DMS 273 (cell line): Measurements from ENCODE around the gene TAS2R40.
"Not testable (repeated sequence)": the region's sequence is repeated elsewhere in the genome, so short reads cannot be mapped to it uniquely, and the experiment has no call there.

Experiments
- DNase-seq: peaks from one replicate; lab custom pipeline; 2025; ENCODE audit not compliant: unreplicated experiment; lab: John Stamatoyannopoulos, UW

TAS2R40 gene

DNA sequence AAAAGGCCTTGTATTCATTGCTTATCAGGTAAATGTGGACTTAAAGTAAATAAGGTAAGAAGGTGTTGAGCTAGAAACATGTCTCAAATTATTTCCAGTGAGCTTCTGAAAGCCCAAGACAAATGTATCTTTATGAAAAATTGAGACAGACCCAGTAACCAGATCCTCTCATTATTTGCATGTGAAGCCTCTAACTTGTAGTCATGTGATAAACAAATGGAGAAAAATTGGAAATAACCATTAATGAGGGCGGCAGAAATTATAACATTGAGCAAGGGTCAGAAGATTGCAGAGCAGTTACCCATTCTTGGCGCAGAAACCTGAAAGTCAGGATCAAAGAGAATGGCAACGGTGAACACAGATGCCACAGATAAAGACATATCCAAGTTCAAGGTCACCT, at the start of gene TAS2R40:
TSS of gene TAS2R40 (plus strand) at position 301 of the 400 bp plus-strand sequence. CDS start at position 343, 42 bp downstream.
- DNase-seq = no peak

DNA sequence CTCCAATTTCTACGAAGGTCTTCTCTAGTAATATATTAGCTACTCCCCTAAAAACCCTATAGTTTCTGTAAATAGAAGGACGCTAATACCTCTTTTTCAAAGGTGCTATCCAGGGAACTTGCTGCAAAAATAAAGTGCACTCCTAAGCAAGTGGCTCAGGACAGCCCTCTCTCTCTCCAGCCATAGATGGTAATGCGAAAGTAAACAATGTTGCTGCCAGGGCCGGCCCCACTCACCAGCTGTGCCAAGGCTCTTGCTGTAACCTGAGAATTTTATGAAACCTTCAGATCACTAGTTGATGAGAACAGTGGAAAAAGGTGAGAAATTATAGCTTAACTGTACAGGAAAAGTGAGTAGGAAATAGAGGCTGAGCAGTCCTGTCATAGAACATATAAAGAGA, 49.5 kb upstream of the TAS2R40 start:
- DNase-seq = peak; percentile 80

DNA sequence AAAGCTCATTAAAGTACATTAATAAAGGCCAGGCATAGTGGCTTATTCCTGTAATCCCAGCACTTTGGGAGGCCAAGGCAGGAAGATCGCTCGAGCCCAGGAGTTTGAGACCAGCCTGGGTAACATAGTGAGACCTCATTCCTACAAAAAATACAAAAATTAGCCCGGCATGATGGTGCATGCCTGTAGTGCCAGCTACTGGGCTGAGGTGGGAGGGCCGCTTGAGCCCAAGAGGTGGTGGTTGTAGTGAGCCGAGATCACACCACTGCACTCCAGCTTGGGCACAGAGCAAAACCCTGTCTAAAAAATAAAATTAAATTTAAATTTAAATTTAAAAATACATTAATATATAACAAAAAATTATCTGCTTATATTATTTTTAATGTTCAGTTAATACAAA, 45.7 kb upstream of the TAS2R40 start:
- DNase-seq = no peak

DNA sequence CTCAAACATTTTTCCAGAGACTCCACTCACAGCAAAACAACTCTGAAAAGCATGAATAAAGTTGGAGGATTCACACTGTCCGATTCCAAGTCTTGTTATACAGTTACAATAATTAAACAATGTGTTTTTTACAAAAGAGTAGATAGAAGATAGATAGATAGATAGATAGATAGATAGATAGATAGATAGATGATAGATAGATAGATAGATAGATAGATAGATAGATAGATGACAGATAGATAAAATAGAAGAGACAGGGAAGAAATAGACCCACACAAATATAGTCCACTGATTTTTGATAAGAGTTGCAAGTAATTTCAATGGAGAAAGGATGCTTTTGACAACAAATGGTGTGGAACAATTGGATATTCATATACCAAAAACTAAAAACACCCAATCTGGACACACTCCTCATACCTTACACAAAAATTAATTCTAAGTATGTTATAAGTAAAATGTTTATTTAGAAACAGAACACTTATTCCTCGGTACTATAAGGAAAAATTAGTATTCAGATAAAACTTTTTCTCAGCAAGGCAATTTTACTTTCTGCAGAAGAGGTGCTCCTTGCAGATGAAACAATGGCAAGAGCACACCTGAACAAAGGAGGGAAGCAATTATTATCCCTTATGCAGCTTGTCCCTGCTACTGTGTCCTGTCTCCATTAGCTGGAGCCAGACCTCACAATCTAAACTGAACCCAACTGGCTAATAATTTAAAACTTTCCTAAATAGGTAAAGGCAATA, 44.3 kb upstream of the TAS2R40 start:
- DNase-seq = no peak

DNA sequence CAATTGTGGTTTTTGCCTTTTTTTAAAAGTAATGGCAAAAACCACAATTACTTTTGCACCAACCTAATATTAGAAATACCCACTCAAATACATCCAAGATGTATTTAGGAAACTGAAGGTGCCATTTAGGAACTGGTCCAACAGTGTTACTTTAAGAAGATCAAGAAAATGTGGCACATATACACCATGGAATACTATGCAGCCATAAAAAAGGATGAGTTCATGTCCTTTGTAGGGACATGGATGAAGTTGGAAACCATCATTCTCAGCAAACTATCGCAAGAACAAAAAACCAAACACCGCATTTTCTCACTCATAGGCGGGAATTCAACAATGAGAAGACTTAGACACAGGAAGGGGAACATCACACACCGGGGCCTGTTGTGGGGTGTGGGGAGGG, 41.1 kb upstream of the TAS2R40 start:
- DNase-seq = not testable (repeated sequence)

DNA sequence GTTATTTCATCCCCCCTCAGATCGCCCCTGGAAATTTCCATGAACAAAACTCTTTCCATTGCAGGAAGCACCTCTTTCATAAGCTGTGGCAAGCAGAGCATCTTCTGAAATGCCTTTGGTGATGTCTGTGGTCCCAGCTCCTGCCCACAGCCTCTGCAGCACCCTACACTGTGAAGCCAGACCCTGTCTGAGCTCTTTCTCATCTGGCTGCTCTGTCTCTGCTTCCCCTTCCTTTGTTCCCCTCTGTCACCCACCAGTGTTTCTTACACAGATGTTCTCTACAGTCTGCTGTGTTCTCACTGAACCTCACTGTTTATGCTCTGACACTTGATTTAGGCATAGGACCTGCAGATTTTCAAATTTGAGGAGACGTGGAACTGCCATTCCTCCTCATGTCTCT, 40.5 kb upstream of the TAS2R40 start:
- DNase-seq = no peak

DNA sequence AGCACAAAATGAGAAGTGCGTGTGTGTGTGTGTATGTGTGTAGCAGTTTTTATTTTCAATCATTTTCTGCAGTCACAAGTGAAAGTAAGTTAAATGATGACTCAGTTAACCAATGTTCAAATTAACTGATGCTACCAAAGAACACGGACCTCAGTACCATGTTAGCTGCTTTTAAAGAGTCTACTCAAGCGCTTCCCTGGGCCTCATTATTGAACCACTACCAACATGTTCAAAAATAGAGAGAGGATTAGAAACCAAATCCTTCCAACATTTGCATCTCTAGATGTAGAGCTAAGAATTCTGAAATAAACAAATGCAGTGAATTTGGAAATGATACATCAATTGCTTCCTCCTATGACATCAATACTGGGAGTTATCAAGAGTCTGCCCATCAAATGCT, 38.8 kb upstream of the TAS2R40 start, which contains the start of gene TAS2R39:
TSS of gene TAS2R39 (plus strand) at position 396 of the 400 bp plus-strand sequence. CDS start at position 396, 0 bp downstream.
- no peak for DNase-seq

DNA sequence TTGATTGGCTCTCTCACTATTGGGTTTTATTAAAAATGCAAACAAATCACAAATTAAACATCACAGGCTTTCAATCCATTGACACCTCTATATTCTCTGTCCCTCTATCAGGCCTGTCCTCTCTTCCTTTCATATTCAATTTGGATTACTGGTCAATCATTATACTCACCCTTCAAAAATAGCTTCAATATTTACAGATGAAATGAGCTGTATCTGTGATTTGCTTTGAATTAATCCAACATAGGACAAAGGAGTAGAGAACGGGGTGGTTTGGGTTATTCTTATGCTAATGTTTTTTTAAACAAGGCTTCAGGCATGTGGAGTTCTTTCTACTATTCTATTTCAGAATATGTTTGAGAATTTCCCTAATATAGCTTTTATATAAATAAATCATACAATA, 36.3 kb upstream of the TAS2R40 start:
- DNase-seq = no peak

DNA sequence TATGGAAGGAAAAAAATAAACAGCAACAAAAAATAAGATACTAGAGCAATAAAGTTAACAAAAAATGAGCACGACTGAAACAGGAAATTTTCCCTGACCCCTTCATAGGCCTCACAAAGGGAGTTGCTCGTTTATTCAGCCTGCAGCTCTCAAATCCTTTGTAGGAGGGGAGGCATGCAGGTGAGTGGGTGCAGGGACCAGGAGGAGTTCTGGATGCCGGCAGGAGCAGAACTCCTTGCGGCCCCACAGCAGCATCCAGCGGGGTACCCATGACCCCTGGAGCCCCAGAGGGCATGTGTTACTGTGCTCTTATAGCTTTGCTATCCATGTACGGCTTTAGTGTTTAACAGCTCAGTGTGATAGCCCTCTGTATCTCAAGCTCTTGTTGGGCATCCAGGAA, 32.8 kb upstream of the TAS2R40 start:
- no peak for DNase-seq

DNA sequence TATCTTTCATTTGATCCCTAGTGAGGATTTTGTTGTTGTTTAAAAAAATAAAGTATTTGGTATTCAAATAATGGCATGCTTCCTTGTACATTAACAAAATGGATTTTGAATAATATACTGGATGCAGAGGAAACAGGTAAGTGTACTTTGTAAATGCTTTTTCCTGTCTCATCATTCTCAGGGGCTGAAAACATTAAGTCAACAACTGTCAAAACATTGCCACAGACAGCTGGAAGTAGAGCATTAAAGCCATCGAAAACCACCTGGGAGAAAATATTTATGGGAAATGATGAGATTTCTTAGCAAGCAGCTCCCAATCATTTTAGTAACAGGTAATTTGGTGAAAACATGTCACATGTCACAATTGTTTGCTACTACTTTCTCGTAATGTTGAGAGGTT, 28.0 kb upstream of the TAS2R40 start:
- DNase-seq = no peak

DNA sequence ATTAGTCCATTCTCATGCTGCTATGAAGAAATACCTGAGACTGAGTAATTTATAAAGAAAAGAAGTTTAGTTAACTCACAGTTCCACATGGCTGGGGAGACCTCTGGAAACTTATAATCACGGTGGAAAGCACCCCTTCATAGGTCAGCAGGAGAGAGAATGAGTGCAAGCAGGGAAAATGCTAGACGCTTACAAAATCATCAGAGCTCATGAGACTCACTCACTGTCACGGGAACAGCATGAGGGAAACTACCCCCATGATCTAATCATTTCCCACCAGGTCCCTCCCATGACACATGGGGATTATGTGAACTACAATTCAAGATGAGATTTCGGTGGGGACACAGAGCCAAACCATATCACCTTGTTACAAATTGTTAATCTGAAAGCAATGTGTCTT, 22.8 kb upstream of the TAS2R40 start:
- no peak for DNase-seq

DNA sequence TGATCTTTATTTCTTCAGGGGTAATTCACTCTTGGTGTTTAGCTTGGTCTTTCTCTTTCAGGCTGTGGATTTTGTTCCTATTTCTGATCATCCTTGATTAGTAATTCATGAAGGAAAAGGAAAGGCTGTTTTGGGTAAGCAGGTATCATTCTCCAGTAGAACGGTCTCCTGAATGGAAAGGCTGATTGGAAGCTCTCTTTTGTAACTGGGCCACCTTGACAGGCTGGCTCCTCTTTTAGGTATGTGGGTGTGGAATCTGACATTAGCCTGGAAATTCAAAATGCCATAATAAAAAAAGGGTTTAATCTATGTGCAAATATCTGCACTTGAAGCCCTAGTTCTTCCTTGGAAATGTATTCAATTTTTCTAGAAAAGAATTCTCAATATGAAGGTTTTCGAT, 19.7 kb upstream of the TAS2R40 start:
- no peak for DNase-seq

DNA sequence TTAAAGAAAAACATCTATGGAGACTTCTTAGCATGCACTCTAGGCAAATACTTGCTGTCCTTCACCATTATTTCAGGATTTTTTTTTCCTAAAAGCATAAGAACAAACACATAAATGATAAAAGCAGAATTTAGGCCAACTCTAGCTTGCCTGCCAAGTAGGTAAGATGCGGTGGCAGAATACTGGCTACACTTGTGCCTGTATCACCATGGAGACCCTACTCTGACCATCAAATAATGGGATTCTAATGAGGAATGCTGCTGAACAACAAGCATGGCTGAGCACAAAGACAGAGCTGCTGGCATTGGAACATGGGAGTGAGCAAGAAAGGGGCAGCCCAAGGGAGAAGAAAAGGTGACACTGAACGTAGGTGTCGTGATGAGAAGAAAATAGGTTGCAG, 18.5 kb upstream of the TAS2R40 start:
- DNase-seq = no peak

DNA sequence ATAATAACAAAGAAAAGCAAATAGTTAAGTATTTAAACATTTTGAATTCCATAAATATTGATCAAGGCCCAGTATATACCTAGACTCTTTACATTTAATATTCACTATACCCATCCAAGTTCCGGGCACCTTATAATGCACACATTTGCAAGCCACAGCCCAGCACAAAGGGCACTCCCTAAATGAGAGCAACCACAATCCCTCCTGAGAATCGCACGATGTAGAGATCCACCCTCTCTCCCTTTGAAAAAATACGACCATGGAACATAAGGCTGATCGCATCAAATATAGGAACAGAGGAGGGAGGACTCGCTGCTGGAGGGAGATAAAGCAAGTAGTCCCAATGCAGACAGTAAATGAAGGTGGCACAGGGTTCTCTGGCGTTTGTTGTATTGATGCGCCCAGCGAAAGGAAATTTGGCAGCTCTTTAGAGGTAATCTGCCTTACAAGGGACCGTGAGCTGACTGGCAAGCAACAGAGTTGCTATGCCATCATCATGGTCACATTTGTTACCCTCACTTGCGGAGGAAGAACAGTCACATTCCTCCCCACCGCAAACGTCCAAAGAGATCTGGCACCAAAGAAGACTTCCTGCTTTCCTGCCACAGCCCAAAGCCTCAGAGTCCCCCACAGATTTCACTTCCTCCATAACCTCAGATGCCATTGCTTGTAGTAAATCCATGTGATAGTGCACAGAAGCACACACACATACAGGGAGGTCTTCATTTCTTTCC, 16.1 kb upstream of the TAS2R40 start:
- DNase-seq = no peak

DNA sequence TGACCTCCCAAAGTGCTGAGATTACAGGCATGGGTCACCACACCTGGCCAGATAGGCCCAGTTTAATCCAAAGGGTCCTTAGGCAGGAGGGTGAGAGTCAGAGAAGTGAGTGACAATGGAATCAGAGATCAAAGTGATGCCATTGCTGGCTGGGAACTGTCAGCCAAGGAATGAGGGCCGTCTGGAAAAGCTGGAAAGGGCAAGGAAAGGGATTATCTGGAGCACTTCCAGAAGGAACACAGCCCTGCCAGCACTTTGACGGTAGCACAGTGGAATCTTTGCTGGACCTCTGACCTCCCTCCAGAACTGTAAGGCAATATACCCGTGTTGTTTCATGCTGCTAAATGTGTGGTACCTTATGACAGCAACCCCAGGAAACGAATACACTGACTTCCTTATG, 11.3 kb upstream of the TAS2R40 start:
- DNase-seq = no peak

DNA sequence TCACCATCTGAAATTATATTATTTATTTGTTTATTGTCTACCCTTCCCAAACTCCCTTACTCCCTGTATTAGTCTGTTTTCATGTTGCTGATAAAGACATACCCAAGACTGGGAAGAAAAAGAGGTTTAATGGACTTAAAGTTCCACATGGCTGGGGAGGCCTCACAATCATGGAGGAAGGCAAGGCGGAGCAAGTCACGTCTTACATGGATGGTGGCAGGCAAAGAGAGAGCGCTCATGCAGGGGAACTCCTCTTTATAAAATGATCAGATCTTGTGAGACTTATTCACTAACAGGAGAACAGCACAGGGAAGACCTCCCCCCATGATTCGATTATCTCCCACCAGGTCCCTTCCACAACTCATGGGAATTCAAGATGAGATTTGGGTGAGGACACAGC, 8.4 kb upstream of the TAS2R40 start:
- DNase-seq = not testable (repeated sequence)

DNA sequence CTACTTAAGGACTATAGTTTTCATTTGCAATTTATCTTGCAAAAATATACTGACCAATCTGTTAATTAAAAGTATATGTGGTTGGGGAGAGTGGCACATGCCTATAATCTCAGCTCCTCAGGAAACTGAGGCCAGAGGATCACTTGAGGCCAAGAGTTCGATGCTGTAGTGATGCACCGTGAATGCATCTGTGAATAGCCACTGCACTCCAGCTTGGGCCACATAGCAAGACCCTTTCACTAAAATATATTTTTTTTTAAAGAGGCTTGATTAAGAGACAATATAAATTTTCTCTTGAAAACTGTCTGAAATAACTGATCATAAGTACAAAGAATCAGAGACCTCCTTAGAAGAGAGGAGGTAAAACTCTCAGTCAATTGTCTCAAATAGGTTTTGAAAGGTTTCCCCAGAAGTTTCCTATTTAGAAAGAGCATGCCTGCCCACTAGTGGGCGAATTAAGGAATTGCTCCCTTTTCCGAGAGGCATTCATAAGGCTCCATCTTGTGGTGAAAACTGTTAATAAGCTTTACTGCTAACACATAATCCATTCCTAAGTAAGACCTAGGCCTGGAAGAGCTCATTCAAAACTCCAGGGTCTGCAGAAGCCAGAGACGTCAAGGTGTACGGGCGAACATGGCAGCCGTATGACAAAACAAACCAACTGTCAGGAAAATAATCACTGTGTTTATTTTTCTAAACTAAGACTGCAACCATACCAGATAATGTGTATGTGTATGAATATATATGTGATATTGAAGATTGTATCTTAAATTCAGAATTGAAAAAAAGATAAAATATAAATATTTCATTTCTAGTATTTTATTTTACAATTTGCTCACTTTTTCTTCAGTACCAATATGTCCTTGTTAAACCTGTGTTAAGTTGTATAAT, 6.8 kb upstream of the TAS2R40 start:
- DNase-seq = peak; percentile 93

DNA sequence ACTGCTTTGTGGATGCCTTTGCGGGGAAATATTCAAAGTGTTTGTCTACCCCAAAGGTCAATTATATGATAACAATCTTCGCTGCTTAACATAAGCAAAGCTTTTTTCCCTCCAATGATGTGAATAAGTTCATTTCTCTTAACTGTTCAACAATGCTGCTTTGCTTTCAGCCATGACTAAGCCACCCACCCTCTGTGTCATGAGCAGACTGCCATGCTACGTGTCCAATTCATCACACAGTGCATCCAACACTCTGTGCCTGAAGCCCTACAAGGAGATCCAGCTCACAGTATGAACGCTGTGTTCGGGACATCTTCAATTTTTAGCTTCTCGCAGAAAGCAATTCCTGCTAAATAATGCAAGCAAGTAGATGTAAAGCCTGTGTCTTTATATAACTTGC, 5.7 kb upstream of the TAS2R40 start:
- DNase-seq = no peak

DNA sequence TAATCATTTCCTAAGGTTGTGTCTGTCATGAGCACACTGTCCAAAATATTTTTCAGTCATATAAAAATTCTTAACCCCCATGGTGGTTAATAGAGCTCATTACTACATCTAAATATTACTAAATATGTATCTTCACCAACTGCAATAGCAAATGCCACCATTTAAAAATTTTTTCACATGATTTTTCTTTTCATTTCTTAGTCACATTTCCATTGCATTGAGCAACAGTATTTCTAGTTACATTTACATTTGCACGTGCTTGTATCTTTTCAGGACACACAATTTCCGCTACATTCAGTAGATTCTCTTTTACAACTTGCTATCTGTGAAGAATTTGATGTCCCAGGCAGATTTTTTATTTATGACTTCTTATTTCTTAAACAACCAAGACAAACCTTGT, 5.2 kb upstream of the TAS2R40 start:
- no peak for DNase-seq

DNA sequence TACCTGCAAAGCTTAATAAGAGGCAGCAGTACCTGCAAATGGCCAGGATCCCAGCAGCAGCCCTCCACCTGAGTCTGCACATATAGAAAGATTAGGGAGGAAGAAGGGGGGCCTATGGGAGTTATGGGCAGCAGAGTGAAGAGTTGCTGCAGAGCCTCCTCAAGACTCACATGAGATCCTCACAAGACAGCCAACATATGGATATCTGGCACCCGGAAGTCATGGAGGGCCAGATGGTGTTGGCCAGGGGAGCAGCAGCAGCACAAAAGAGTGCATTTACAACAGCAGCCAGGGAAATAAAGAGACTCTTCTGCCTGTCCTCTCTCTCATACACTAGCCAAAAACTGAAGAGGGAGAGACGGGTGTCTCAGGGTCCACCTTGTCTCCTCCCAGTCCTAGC, 4.0 kb upstream of the TAS2R40 start:
- DNase-seq = peak; percentile 41

DNA sequence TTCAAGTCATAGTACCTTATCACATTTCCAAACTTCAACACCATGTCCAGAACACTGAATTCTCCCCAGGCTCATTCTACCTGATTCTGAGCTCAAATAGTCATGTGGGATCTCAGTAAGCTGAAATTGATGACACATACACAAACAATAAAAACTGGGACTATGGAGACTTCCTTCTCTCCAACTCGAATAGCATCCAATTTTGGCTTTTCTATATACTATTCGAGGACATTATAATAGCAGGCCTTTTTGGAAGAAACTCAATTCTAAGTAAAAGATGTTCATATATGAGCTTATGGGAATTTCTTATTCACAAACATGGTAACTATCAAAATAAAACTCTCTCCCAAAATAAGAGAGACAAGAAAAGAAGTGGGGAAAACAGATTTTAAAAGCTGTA, 551 bp upstream of the TAS2R40 start:
- no peak for DNase-seq

DNA sequence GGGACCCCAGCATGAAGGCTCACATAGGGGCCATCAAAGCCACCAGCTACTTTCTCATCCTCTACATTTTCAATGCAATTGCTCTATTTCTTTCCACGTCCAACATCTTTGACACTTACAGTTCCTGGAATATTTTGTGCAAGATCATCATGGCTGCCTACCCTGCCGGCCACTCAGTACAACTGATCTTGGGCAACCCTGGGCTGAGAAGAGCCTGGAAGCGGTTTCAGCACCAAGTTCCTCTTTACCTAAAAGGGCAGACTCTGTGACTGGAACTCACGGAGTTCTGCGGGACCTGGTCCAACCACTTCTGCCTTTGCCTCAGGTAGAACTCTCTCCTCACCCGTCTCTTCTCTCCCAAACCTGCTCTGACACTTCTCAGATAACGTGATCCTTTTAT, 945 bp downstream of the TAS2R40 start:
- DNase-seq = no peak
